ENCODE data around the gene MPPED1.

The MPPED1 gene

GRCh38 chr22:43504068-43504467 is 92.3 kb downstream of the MPPED1 start:
- no peak for DNase-seq

GRCh38 chr22:43504666-43505261 is 93.0 kb downstream of the MPPED1 start:
- no peak for DNase-seq

GRCh38 chr22:43505423-43505822 is 93.6 kb downstream of the MPPED1 start:
- DNase-seq: no peak

GRCh38 chr22:43505896-43506295 is 94.1 kb downstream of the MPPED1 start:
- DNase-seq: no peak

- DNase-seq: no peak
Observed at GRCh38 chr22:43506487-43506886, 94.7 kb downstream of the MPPED1 start.

GRCh38 chr22:43507235-43507634 is 95.4 kb downstream of the MPPED1 start:
- no peak for DNase-seq

- no peak for DNase-seq
Observed at GRCh38 chr22:43508489-43508888, 96.7 kb downstream of the MPPED1 start.

- no peak for DNase-seq
Observed at GRCh38 chr22:43509337-43509736, 97.5 kb downstream of the MPPED1 start.

GRCh38 chr22:43510281-43511070 is 98.7 kb downstream of the MPPED1 start:
- DNase-seq: no peak

- DNase-seq: no peak
Observed at GRCh38 chr22:43511276-43511910, 99.6 kb downstream of the MPPED1 start.

GRCh38 chr22:43512279-43512678 is 100.5 kb downstream of the MPPED1 start:
- no peak for DNase-seq

- DNase-seq: no peak
Observed at GRCh38 chr22:43514476-43515157, 102.8 kb downstream of the MPPED1 start.

- DNase-seq: no peak
Observed at GRCh38 chr22:43515411-43515810, 103.6 kb downstream of the MPPED1 start.

- no peak for DNase-seq
Observed at GRCh38 chr22:43515902-43516301, 104.1 kb downstream of the MPPED1 start.

- no peak for DNase-seq
Observed at GRCh38 chr22:43516386-43516785, 104.6 kb downstream of the MPPED1 start.

GRCh38 chr22:43516996-43517635 is 105.3 kb downstream of the MPPED1 start:
- DNase-seq: no peak

- no peak for DNase-seq
Observed at GRCh38 chr22:43520632-43521039, 108.8 kb downstream of the MPPED1 start.

- DNase-seq: no peak
Observed at GRCh38 chr22:43521716-43522115, 109.9 kb downstream of the MPPED1 start.

- DNase-seq: no peak
Observed at GRCh38 chr22:43526117-43526655, 114.4 kb downstream of the MPPED1 start.

GRCh38 chr22:43526946-43527345 is 115.1 kb downstream of the MPPED1 start:
- no peak for DNase-seq

- no peak for DNase-seq
Observed at GRCh38 chr22:43528601-43529360, 117.0 kb downstream of the MPPED1 start.

- no peak for DNase-seq
Observed at GRCh38 chr22:43529461-43529860, 117.6 kb downstream of the MPPED1 start.

Measured in NCI-H510A (cell line).